ENCODE data around the gene MTRR. TPM values are rescaled to one million over a fixed set of nuclear protein-coding genes. Genes with fewer than 3 reads are reported as not detected.

Gene MTRR
- total and polyA plus RNA-seq, 9 of the 15 experiments (the other 6 are each of a cell fraction or from before 2014, with no cell fraction given) = 39.3 to 84.6 (median 66.2) TPM

DNA sequence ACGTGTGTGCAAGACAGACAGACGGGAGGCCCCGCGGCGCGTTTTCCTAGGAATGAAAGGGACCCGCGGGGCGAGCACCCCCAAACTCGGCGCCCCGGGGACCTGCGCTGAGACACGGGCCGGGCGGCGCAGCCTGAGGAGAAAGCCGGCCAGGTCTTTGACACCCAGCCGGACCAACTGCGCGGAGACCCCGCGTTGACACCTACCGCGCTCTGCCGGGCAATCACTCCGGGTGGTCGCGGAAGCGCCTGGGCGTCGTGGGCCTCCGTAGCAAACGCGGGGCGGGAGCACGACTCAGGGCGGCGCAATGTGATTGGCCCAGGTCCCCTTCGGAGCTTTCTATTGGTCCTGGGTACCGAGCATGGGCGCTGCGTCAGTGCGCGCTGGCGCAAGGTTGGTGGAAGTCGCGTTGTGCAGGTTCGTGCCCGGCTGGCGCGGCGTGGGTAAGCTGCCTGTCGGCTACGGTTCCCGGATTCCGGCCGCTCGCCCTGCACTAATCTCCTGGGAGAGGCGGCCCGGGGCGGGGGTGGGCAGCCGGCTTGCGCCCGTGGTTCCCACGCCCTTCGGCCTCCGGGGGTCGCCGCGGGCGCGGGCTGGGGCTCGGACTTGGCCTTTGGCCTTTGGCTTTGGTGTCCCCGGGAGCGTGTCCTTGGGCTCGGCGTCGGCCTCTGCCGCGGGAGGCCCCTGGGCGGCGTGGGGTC is at the start of gene MTRR, which contains the start of gene FASTKD3 (continued):
- TF ChIP-seq, protein P1, sequence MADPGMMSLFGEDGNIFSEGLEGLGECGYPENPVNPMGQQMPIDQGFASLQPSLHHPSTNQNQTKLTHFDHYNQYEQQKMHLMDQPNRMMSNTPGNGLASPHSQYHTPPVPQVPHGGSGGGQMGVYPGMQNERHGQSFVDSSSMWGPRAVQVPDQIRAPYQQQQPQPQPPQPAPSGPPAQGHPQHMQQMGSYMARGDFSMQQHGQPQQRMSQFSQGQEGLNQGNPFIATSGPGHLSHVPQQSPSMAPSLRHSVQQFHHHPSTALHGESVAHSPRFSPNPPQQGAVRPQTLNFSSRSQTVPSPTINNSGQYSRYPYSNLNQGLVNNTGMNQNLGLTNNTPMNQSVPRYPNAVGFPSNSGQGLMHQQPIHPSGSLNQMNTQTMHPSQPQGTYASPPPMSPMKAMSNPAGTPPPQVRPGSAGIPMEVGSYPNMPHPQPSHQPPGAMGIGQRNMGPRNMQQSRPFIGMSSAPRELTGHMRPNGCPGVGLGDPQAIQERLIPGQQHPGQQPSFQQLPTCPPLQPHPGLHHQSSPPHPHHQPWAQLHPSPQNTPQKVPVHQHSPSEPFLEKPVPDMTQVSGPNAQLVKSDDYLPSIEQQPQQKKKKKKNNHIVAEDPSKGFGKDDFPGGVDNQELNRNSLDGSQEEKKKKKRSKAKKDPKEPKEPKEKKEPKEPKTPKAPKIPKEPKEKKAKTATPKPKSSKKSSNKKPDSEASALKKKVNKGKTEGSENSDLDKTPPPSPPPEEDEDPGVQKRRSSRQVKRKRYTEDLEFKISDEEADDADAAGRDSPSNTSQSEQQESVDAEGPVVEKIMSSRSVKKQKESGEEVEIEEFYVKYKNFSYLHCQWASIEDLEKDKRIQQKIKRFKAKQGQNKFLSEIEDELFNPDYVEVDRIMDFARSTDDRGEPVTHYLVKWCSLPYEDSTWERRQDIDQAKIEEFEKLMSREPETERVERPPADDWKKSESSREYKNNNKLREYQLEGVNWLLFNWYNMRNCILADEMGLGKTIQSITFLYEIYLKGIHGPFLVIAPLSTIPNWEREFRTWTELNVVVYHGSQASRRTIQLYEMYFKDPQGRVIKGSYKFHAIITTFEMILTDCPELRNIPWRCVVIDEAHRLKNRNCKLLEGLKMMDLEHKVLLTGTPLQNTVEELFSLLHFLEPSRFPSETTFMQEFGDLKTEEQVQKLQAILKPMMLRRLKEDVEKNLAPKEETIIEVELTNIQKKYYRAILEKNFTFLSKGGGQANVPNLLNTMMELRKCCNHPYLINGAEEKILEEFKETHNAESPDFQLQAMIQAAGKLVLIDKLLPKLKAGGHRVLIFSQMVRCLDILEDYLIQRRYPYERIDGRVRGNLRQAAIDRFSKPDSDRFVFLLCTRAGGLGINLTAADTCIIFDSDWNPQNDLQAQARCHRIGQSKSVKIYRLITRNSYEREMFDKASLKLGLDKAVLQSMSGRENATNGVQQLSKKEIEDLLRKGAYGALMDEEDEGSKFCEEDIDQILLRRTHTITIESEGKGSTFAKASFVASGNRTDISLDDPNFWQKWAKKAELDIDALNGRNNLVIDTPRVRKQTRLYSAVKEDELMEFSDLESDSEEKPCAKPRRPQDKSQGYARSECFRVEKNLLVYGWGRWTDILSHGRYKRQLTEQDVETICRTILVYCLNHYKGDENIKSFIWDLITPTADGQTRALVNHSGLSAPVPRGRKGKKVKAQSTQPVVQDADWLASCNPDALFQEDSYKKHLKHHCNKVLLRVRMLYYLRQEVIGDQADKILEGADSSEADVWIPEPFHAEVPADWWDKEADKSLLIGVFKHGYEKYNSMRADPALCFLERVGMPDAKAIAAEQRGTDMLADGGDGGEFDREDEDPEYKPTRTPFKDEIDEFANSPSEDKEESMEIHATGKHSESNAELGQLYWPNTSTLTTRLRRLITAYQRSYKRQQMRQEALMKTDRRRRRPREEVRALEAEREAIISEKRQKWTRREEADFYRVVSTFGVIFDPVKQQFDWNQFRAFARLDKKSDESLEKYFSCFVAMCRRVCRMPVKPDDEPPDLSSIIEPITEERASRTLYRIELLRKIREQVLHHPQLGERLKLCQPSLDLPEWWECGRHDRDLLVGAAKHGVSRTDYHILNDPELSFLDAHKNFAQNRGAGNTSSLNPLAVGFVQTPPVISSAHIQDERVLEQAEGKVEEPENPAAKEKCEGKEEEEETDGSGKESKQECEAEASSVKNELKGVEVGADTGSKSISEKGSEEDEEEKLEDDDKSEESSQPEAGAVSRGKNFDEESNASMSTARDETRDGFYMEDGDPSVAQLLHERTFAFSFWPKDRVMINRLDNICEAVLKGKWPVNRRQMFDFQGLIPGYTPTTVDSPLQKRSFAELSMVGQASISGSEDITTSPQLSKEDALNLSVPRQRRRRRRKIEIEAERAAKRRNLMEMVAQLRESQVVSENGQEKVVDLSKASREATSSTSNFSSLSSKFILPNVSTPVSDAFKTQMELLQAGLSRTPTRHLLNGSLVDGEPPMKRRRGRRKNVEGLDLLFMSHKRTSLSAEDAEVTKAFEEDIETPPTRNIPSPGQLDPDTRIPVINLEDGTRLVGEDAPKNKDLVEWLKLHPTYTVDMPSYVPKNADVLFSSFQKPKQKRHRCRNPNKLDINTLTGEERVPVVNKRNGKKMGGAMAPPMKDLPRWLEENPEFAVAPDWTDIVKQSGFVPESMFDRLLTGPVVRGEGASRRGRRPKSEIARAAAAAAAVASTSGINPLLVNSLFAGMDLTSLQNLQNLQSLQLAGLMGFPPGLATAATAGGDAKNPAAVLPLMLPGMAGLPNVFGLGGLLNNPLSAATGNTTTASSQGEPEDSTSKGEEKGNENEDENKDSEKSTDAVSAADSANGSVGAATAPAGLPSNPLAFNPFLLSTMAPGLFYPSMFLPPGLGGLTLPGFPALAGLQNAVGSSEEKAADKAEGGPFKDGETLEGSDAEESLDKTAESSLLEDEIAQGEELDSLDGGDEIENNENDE (IDR thresholded peaks at IDR 0.05; ENCODE audit: low read depth, low read length) = no peak
- no peak for TF ChIP-seq KAT2B (IDR thresholded peaks at IDR 0.05; ENCODE audit: low read depth, low read length)
- no peak for TF ChIP-seq RBM22 (IDR thresholded peaks at IDR 0.05; ENCODE audit: low read depth, low read length, poor library complexity, severe bottlenecking)
- peak; percentile 42 for TF ChIP-seq CHD4 (IDR thresholded peaks at IDR 0.05; ENCODE audit: insufficient read depth, insufficient replicate concordance, low read depth, low read length, poor library complexity, severe bottlenecking)
- TF ChIP-seq U2AF2 (optimal IDR thresholded peaks at IDR 0.05; ENCODE audit: low read depth, low read length) = no peak
- no peak for TF ChIP-seq PHTF2 (CRISPR knock-in tag; IDR thresholded peaks at IDR 0.05)
- 0 out of 2 replicates have a peak, but pooled peaks have one; percentile 39 for TF ChIP-seq MTA1 (IDR thresholded peaks at IDR 0.05; ENCODE audit: borderline replicate concordance)
- TF ChIP-seq, protein P2, sequence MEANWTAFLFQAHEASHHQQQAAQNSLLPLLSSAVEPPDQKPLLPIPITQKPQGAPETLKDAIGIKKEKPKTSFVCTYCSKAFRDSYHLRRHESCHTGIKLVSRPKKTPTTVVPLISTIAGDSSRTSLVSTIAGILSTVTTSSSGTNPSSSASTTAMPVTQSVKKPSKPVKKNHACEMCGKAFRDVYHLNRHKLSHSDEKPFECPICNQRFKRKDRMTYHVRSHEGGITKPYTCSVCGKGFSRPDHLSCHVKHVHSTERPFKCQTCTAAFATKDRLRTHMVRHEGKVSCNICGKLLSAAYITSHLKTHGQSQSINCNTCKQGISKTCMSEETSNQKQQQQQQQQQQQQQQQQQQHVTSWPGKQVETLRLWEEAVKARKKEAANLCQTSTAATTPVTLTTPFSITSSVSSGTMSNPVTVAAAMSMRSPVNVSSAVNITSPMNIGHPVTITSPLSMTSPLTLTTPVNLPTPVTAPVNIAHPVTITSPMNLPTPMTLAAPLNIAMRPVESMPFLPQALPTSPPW (CRISPR knock-in tag; IDR thresholded peaks at IDR 0.05) = no peak; the same call in 1 of the 2 replicates
- no peak for TF ChIP-seq HNRNPK (IDR thresholded peaks at IDR 0.05; ENCODE audit: low read depth, low read length, poor library complexity, severe bottlenecking)
- TF ChIP-seq, protein P3, sequence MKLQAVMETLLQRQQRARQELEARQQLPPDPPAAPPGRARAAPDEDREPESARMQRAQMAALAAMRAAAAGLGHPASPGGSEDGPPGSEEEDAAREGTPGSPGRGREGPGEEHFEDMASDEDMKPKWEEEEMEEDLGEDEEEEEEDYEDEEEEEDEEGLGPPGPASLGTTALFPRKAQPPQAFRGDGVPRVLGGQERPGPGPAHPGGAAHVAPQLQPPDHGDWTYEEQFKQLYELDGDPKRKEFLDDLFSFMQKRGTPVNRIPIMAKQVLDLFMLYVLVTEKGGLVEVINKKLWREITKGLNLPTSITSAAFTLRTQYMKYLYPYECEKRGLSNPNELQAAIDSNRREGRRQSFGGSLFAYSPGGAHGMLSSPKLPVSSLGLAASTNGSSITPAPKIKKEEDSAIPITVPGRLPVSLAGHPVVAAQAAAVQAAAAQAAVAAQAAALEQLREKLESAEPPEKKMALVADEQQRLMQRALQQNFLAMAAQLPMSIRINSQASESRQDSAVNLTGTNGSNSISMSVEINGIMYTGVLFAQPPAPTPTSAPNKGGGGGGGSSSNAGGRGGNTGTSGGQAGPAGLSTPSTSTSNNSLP (IDR thresholded peaks at IDR 0.05; ENCODE audit: borderline replicate concordance, low read depth, low read length) = no peak

Measured in K562 (cell line).